HK-2 (cell line): ENCODE results near the gene THSD4.

Source experiments
- DNase-seq: peaks from one replicate; pipeline ENCODE4 v3.0.0-alpha.2; 2018; ENCODE audit not compliant: unreplicated experiment

The THSD4 gene

DNA sequence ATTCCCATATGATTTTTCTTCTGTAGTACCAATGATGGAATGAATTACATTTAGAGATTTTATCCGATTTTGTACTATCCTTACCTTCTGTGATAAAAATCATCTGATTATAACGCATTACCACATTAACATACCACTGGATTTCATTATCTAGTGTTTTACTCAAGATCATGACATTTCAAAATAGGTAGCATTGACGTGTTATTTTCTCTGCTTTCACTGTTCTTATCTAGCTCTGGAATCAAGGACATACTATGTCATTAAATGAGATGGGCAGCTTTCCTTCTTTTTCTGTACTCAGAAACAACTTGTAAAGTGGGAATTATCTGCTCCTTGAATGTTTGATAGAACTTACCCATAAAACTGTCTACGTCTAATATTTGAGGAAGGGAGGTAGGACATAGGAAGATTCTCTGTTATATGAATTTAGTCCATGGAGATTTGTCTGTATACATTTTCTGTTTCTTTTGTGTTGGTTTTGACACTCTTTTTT lies 511.4 kb downstream of the THSD4 start:
- DNase-seq, result no peak

DNA sequence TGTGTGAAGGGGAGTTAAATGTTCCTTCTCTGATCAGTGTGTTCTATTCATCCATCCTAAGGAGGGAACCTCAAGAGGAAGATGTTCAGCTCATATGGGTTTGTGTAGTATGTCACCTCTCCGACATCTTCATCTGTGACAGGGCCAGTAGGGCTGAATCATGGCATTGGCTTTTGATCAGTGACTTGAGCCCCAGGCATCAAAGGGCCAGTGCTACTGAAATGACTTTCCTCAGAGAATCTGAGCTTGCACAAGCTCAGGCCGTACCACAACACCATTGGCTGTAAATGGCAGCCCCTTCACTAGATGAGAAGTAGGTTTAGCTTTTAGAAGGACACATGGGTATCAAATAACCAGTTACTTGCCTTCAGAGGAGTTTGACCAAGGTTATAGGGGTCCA lies 511.9 kb downstream of the THSD4 start:
- no peak for DNase-seq

DNA sequence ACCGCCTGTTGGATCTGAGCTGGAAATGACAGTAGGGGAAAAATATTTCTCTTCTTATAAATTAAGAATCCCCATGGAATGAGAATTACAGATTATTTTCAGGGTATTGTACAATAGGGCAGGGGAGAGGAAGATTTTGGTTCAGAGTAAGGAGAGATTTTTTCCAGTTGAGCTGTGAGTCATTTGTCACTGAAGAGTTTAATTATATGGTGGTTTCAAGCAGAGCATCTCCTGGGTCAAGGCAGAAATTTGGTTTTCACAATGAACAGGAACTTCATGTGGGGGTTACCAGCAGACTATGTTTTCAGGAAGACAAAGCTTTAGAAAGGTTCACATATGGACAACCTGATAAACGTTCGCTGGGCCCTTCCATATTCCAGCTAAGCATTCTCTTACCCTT lies 512.3 kb downstream of the THSD4 start:
- no peak for DNase-seq

- no peak for DNase-seq
Observed at GRCh38 chr15:71628988-71629770, 513.9 kb downstream of the THSD4 start.

DNA sequence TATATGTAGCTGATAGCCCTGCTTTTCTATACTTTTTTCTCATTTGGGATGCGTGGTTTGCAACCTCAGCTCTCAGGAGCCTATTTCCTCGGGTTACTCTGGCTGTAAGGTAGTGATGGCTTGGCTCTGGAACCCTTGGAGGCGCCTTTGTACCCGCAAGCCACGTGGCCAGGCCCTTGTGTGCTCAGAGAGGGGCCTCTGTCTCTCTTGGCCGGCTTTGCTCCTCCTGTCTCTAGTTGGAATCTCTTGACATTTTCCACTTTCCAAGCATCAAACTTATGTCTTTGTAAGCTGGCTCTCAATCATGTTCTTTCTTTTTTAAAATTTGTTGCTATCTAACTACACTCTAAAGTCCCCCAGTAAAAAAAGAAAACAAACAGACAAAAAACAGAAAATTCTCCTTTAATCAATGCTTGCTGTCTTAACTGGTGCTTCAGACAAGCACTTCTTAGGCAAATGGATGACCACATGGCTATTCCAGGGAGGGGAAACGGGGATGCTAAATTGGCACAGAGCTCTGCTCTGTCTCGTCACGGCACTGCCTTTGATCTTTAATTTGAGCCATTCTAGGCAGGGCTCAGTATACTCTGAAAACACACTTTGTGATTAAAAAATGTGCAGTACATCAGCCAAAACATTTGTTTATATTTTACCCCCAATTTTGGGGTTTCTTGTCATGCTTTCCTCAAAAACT lies 514.7 kb downstream of the THSD4 start:
- no peak for DNase-seq

GRCh38 chr15:71630475-71630809 lies 515.2 kb downstream of the THSD4 start:
- DNase-seq, result no peak

- DNase-seq, result no peak
Observed at GRCh38 chr15:71632576-71633195, 517.4 kb downstream of the THSD4 start.

GRCh38 chr15:71634820-71635560 lies 519.7 kb downstream of the THSD4 start:
- no peak for DNase-seq

DNA sequence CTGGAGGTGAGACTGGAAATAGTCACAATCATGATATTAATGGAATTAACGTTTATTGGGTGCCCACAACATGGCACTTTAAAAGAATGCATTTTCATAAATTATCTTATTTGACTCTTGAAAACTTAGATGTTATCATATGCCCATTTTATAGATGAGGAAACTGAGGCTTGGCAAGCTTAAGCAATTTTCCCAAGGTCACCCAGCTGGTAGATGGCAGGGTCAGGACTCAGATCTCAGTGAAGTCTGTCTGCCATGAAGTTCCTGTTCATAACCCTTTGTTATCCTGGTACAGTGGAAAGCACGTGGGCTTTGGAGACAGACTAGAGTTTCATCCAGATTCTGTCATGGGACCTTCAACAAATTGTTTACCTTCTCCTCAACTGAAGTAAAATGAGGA lies 520.5 kb downstream of the THSD4 start:
- no peak for DNase-seq

DNA sequence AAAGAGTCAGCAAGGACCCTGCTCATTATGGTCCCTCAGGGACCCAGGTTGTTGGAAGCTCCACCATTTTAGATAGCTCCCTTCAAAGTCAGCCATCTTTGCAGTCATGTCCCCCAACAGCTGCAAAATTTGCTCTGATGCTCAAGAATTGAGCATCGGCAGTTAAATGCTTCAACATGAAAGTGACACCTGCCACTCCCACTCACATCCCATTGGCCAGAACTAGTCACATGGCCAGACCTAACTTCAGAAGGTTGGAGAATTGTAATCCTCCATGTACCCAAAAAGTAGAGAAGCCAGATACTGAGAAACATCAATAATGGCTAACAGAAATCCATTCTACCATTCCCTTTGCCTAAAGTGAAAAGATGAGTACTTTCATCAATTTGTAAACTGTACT lies 523.6 kb downstream of the THSD4 start:
- no peak for DNase-seq

DNA sequence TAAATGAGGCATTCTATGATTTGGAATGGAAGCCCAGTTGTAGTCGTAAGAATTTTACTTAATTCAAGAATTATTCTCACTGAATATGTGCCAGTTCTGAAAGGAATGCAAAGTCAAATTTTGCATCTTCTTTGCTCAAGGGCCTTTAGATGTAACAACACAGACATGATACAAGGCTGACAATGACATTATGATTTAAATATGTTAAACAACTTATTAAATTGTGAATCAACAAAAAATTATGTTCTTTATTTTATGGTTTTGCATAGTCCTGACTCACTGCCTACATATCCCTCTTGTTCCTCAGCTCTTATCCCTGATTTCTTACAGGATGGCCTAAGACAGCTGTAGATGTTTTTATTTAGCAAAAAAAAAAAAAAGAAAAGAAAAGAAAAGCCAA lies 524.2 kb downstream of the THSD4 start:
- DNase-seq, result no peak

DNA sequence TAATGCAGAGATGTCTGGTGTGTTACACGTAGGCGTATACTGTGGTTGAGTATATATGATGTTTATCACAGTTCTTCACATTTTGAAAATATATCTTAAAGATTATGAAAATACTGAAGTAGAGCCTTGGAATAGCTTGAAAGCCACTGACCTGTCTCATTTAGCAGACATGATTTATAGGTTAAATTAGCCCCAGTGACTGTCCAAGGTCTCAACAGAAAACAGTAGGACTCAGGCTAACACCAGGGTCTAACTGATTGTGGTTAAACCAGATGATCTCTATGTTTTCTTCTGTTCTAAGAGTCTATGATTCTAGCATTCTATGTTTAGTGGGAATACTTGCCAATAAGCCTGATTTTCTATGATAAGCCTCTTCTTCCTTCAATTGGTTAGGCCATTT lies 528.6 kb downstream of the THSD4 start:
- DNase-seq, result no peak

- DNase-seq, result no peak
Observed at GRCh38 chr15:71646767-71647486, 531.7 kb downstream of the THSD4 start.

- no peak for DNase-seq
Observed at GRCh38 chr15:71647487-71647808, 532.2 kb downstream of the THSD4 start.

DNA sequence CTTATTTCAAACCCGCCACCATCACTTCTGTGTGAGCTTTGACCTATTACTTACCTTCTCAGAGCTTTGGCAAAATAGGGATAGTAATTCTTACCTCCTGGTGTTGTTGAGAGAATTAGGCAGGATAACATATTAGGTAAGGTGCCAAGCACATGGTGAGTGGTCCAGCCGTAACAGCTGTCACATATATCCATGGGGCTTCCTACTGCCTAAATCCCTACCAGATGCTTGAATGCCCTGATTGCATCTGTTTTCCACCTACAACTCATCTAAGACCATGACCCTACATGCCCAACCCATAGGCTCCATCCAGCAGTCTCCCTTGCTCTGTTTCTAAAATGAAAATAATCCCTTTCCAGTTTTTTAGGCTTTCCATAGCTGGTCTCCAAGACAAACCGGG lies 532.8 kb downstream of the THSD4 start:
- DNase-seq, result no peak

GRCh38 chr15:71649894-71650293 lies 534.6 kb downstream of the THSD4 start:
- no peak for DNase-seq

GRCh38 chr15:71650603-71651002 lies 535.3 kb downstream of the THSD4 start:
- no peak for DNase-seq

- peak; percentile 6 for DNase-seq
Observed at GRCh38 chr15:71651750-71652186, 536.5 kb downstream of the THSD4 start.

- no peak for DNase-seq
Observed at GRCh38 chr15:71654042-71654719, 538.9 kb downstream of the THSD4 start.

DNA sequence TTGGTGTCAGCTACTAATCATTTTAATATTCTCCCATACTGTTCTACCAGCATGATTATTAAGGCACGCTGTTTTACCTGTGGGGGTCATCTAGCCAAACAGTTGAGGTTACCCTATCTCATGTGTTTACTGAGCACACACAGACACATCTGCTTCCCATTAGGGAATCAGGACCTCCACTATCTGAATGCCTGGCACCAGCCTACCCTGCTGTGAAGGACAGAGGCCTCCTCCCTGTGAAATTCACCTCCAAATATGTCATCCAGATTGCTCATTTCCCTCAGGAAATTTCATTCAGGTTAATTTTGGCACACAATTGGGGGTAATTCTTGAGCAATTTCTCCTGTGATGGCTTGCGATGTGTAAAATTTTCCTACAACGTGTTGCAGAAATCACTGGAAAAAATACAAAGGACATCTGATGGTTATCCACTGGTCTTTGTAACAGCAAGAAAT lies 539.5 kb downstream of the THSD4 start:
- DNase-seq, result no peak

DNA sequence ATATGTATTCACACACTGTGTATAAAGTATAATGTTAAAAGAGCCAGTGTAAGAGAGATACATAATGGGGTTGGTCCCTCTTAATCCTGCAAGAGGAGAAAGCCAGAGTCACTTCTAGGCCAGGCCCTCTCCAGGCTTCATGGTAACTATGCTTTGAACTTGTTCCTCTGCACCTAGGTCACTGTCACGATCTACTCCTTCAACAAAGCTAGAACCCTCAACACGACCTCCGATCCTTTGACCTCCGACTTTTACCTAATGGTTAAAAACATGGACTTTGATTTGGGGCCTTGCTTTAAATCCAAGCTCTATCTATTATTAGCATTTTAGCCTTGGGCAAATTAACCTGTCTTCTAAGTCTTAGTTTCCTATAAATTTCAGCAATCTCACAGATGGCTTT lies 541.2 kb downstream of the THSD4 start:
- no peak for DNase-seq
